ENCODE results near the gene HMOX2. TPM values are rescaled to one million over a fixed set of nuclear protein-coding genes. Genes with fewer than 3 reads are reported as not detected.

HMOX2 gene
- total RNA-seq (2014; rRNA removed; shearing (Covaris generic)) = 99.2 and 106 TPM in 2 replicates

GRCh38 chr16:4475880-4476788 is at the start of gene HMOX2:
Gene HMOX2 (plus strand): TSS chr16:4476398. CDS start chr16:4505525, 29,127 bp downstream.

DNA sequence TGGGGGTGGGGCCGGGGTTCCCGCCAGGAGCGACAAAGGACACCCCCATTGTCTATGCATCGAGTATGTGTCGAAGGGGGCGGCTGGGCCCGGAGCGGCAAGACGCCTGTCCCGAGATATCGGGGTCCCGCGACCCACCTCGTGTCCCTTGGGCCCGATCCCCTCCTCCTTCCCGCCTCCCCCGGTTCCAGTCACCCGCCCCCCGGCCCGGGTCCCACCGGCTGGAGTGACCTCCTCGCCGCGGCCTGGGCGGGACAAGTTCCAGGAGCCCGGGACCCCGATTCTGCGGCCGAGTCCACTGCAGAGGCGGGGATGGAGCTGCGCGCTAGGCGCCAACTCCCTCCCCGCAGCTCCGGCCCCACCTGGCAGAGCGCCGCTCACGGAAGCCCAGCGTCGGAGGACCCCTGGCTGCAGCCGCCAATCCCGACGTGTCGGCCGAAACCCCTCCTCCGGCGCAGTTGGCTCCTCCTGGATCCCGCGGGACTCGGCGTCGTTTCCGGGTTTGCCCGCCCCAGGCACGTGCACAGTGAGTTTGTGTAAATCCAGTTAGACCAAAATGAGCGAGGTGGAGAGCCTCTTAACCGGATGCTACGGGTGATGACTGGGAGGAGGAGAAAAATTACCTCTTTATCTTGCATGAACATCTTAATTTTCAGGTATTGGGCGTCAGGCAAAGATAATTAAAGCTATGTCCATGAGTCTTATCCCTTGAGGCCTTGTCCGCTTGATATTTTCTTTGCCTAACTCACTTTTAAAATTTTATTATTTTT is 1.8 kb upstream of the HMOX2 start, which contains the start of gene NMRAL1:
Gene NMRAL1, minus strand, starts transcription at position 434 of the 770 bp plus-strand sequence. CDS start 493 bp downstream, outside the sequence.

GRCh38 chr16:4538350-4539235 is 62.4 kb downstream of the HMOX2 start, which contains the start of gene CDIP1:
Gene CDIP1 (minus strand): TSS chr16:4538773. CDS start chr16:4514130, 24,643 bp downstream.

GRCh38 chr16:4556112-4556511 is 79.9 kb downstream of the HMOX2 start, which contains the start of gene C16orf96:
Gene C16orf96 (plus strand): TSS chr16:4556340. CDS start chr16:4556490, 150 bp downstream.

Small RNAs within 50 kb of the gene (small RNA-seq; reads per million reads assigned to genes)
- not detected for gene AC012676.2

Other genes with a start within 250 kb of the HMOX2 start
- gene SRL, start 234.3 kb upstream of the HMOX2 start, total RNA-seq (2014; rRNA removed; shearing (Covaris generic)) = not detected in 2 replicates
- gene TFAP4, start 203.4 kb upstream of the HMOX2 start, total RNA-seq (2014; rRNA removed; shearing (Covaris generic)) = 34.0 and 48.6 TPM in 2 replicates
- 1.8 and 2.9 TPM in 2 replicates for gene GLIS2, start 160.3 kb upstream of the HMOX2 start, total RNA-seq (2014; rRNA removed; shearing (Covaris generic))
- gene PAM16, start 125.1 kb upstream of the HMOX2 start, total RNA-seq (2014; rRNA removed; shearing (Covaris generic)) = 132 and 137 TPM in 2 replicates
- gene VASN, start 104.5 kb upstream of the HMOX2 start, total RNA-seq (2014; rRNA removed; shearing (Covaris generic)) = 1.6 and 1.9 TPM in 2 replicates
- 24.9 and 30.9 TPM in 2 replicates for gene CORO7, start 59.8 kb upstream of the HMOX2 start, total RNA-seq (2014; rRNA removed; shearing (Covaris generic))
- gene DNAJA3, start 50.5 kb upstream of the HMOX2 start, total RNA-seq (2014; rRNA removed; shearing (Covaris generic)) = 112 and 124 TPM in 2 replicates
- 106 and 129 TPM in 2 replicates for gene NMRAL1, start 1.8 kb upstream of the HMOX2 start, total RNA-seq (2014; rRNA removed; shearing (Covaris generic))
- gene CDIP1, start 62.4 kb downstream of the HMOX2 start, total RNA-seq (2014; rRNA removed; shearing (Covaris generic)) = 8.0 and 8.1 TPM in 2 replicates
- not detected in 2 replicates for gene C16orf96, start 79.9 kb downstream of the HMOX2 start, total RNA-seq (2014; rRNA removed; shearing (Covaris generic))
- 62.3 and 71.6 TPM in 2 replicates for gene UBALD1, start 138.5 kb downstream of the HMOX2 start, total RNA-seq (2014; rRNA removed; shearing (Covaris generic))
- 26.1 and 27.5 TPM in 2 replicates for gene MGRN1, start 148.4 kb downstream of the HMOX2 start, total RNA-seq (2014; rRNA removed; shearing (Covaris generic))
- 32.3 and 33.4 TPM in 2 replicates for gene NUDT16L1, start 217.2 kb downstream of the HMOX2 start, total RNA-seq (2014; rRNA removed; shearing (Covaris generic))